Hepatocyte (in vitro differentiated cells): Measurements from ENCODE around the gene PHF19. TPM values are rescaled to one million over a fixed set of nuclear protein-coding genes. Genes with fewer than 3 reads are reported as not detected.

Experiments used
- DNase-seq: peaks from one replicate; pipeline ENCODE4 v3.0.0-alpha.2; 2016; ENCODE audit warnings: low spot score
- H2AFZ ChIP-seq: fragments of 200-600 bp; sonication (generic); 2 replicates; pipeline ENCODE4 v1.6.0; 2016; ENCODE audit warnings: antibody characterized with exemption, mild to moderate bottlenecking
- H3K27ac ChIP-seq: fragments of 200-600 bp; sonication (generic); 2 replicates; pipeline ENCODE4 v1.5.1; 2016; ENCODE audit warnings: mild to moderate bottlenecking
- H3K27me3 ChIP-seq: fragments of 200-600 bp; sonication (generic); 2 replicates; pipeline ENCODE4 v1.6.1; 2016
- H3K36me3 ChIP-seq: fragments of 200-600 bp; sonication (generic); replicated peaks from 2 replicates; pipeline ENCODE4 v1.5.1; 2016; ENCODE audit warnings: low read depth; ENCODE audit not compliant: insufficient read depth
- H3K4me1 ChIP-seq: fragments of 200-600 bp; sonication (generic); 2 replicates; pipeline ENCODE4 v1.5.1; 2016; ENCODE audit warnings: mild to moderate bottlenecking, moderate library complexity; ENCODE audit not compliant: insufficient read depth
- H3K4me2 ChIP-seq: fragments of 200-600 bp; sonication (generic); 2 replicates; pipeline ENCODE4 v1.6.0; 2016
- H3K4me3 ChIP-seq: fragments of 200-600 bp; sonication (generic); 2 replicates; pipeline ENCODE4 v1.5.1; 2016; ENCODE audit warnings: mild to moderate bottlenecking
- H3K79me2 ChIP-seq: fragments of 200-600 bp; sonication (generic); 2 replicates; pipeline ENCODE4 v1.6.0; 2017; ENCODE audit warnings: mild to moderate bottlenecking
- H3K9me2 ChIP-seq: fragments of 200-600 bp; sonication (generic); replicated peaks from 2 replicates; pipeline ENCODE4 v1.6.0; 2017; ENCODE audit warnings: mild to moderate bottlenecking; ENCODE audit not compliant: insufficient read depth
- H3K9me3 ChIP-seq: fragments of 200-600 bp; sonication (generic); 2 replicates; pipeline ENCODE4 v1.5.1; 2016; ENCODE audit warnings: low read depth, mild to moderate bottlenecking
- H4K20me1 ChIP-seq: fragments of 200-600 bp; sonication (generic); 2 replicates; pipeline ENCODE4 v1.6.0; 2016; ENCODE audit warnings: mild to moderate bottlenecking; ENCODE audit not compliant: insufficient read depth, poor library complexity, severe bottlenecking
- CTCF ChIP-seq: fragments of 200-600 bp; sonication (generic); IDR thresholded peaks from 2 replicates; pipeline ENCODE4 v1.5.1; 2016; ENCODE audit warnings: antibody characterized with exemption, mild to moderate bottlenecking; ENCODE audit not compliant: poor library complexity
- EZH2 ChIP-seq: fragments of 200-600 bp; sonication (generic); IDR thresholded peaks from 2 replicates; pipeline ENCODE4 v1.6.1; 2016; ENCODE audit warnings: antibody characterized with exemption, mild to moderate bottlenecking, borderline replicate concordance
- EZH2phosphoT487 ChIP-seq: fragments of 200-600 bp; sonication (generic); IDR thresholded peaks from one replicate; pipeline ENCODE4 v1.6.1; 2018; ENCODE audit warnings: antibody characterized with exemption, mild to moderate bottlenecking, low read depth, moderate library complexity; ENCODE audit not compliant: unreplicated experiment, severe bottlenecking
- WGBS: methylation state at CpG from one replicate; pipeline ENCODE4 v1.1.6; 2016; ENCODE audit warnings: low lambda C conversion rate; ENCODE audit errors: missing lambda C conversion rate; 5-methylcytosine and 5-hydroxymethylcytosine counted together
- polyA plus RNA-seq: library from polyadenylated mRNA; unstranded; fragments of >200 nt; fragmentation: Nextera tagmentation; extraction: Ambion mirVana; gene quantifications from 2 replicates; pipeline ENCODE4 v1.2.1, GENCODE V29; 2016
- total RNA-seq: library from RNA; depleted of rRNA; stranded (reverse); fragments of >200 nt; gene quantifications from 2 replicates; pipeline ENCODE4 v1.2.3, GENCODE V29; 2014

Gene PHF19
- total and polyA plus RNA-seq, 2 experiments from 2014 or later = 30.9 to 34.8 TPM

GRCh38 chr9:120833325-120833724 is 43.7 kb downstream of the PHF19 start:
- no peak overlapping the region for H2AFZ ChIP-seq
- no peak overlapping the region for H3K4me2 ChIP-seq
- no peaks in the 10 kb centered on the region for H4K20me1 ChIP-seq
- no peaks in the 10 kb centered on the region for H3K27me3 ChIP-seq
- H3K36me3 ChIP-seq = no peaks in the 10 kb centered on the region
- no peaks in the 10 kb centered on the region for H3K9me2 ChIP-seq
- H3K79me2 ChIP-seq = no peaks in the 10 kb centered on the region
- DNase-seq = no peak
- H3K4me1 ChIP-seq = no peaks in the 10 kb centered on the region
- no peak overlapping the region for H3K27ac ChIP-seq
- no peak overlapping the region for H3K4me3 ChIP-seq
- 81% methylated on average over 7 of the region's 7 CpGs for WGBS
- H3K9me3 ChIP-seq = no peaks in the 10 kb centered on the region
- TF ChIP-seq EZH2 (no peak), EZH2phosphoT487 (no peak), CTCF (no peak)

GRCh38 chr9:120832807-120833206 is 44.2 kb downstream of the PHF19 start:
- Histone ChIP-seq H3K4me1 (no peaks in the 10 kb centered on the region), H3K9me2 (no peaks in the 10 kb centered on the region), H3K36me3 (no peaks in the 10 kb centered on the region), H2AFZ (no peak overlapping the region), H3K79me2 (no peaks in the 10 kb centered on the region), H3K9me3 (no peaks in the 10 kb centered on the region), H4K20me1 (no peaks in the 10 kb centered on the region), H3K27ac (no peak overlapping the region), H3K27me3 (no peaks in the 10 kb centered on the region), H3K4me2 (no peak overlapping the region), H3K4me3 (no peak overlapping the region)
- no peak for DNase-seq
- TF ChIP-seq CTCF (no peak), EZH2 (no peak), EZH2phosphoT487 (no peak)

GRCh38 chr9:120830865-120831264 is 46.1 kb downstream of the PHF19 start:
- no peaks in the 10 kb centered on the region for H3K4me1 ChIP-seq
- 94% methylated on average over 3 of the region's 3 CpGs for WGBS

More at GRCh38 chr9:120830865-120831264, 46.1 kb downstream of the PHF19 start:
- H3K27ac ChIP-seq = no peak overlapping the region
- TF ChIP-seq EZH2phosphoT487 = no peak
- no peak for TF ChIP-seq CTCF
- TF ChIP-seq EZH2 = no peak
- H3K27me3 ChIP-seq = no peaks in the 10 kb centered on the region
- H3K4me2 ChIP-seq = no peak overlapping the region
- H3K9me2 ChIP-seq = no peaks in the 10 kb centered on the region
- H3K36me3 ChIP-seq = no peaks in the 10 kb centered on the region
- no peaks in the 10 kb centered on the region for H3K9me3 ChIP-seq
- no peaks in the 10 kb centered on the region for H4K20me1 ChIP-seq
- H3K79me2 ChIP-seq = no peaks in the 10 kb centered on the region
- DNase-seq = no peak
- no peak overlapping the region for H2AFZ ChIP-seq
- no peak overlapping the region for H3K4me3 ChIP-seq
